Measurements from ENCODE around the gene ZKSCAN1. TPM values are rescaled to one million over a fixed set of nuclear protein-coding genes. Genes with fewer than 3 reads are reported as not detected.
A peak's percentile ranks its signal among the peaks of the same experiment; 100 is the strongest.

ZKSCAN1 gene
- total and polyA plus RNA-seq, 2 experiments from 2014 or later = 11.8 to 19.4 TPM

GRCh38 chr7:99992330-99993038, 22.9 kb upstream of the ZKSCAN1 start (continued):
- no peak for TF ChIP-seq ZNF462 (CRISPR knock-in tag; IDR thresholded peaks at IDR 0.05)

- no peak overlapping the region for H3K4me3 Mint-ChIP-seq
- H3K9me3 Mint-ChIP-seq = no peaks in the 10 kb centered on the region; the same call in 2 of the 3 replicates
- H3K27ac ChIP-seq (ENCODE audit: low read depth) = no peak overlapping the region
- H3K36me3 ChIP-seq (ENCODE audit: insufficient read depth) = no peaks in the 10 kb centered on the region
- peaks cover 11% of the 10 kb centered on the region for H3F3A ChIP-seq (replicated peaks; ENCODE audit: low read depth)
- no peaks in the 10 kb centered on the region for H4K20me1 ChIP-seq (replicated peaks; ENCODE audit: insufficient read depth)
- ATAC-seq = no peak
- H2AFZ ChIP-seq = peak overlapping the region; percentile 95
- peaks cover 3% of the 10 kb centered on the region for H3K27me3 Mint-ChIP-seq (ENCODE audit: insufficient read depth, low read depth, poor library complexity)
- no peak overlapping the region for H3K4me3 ChIP-seq
- H3K79me2 ChIP-seq (replicated peaks; ENCODE audit: insufficient read depth) = no peaks in the 10 kb centered on the region
- H3K9me2 ChIP-seq (ENCODE audit: insufficient read depth) = no peaks in the 10 kb centered on the region
- no peaks in the 10 kb centered on the region for H3K27me3 ChIP-seq (ENCODE audit: insufficient read depth)
- H3K36me3 Mint-ChIP-seq (ENCODE audit: low read depth) = no peaks in the 10 kb centered on the region
- peaks cover 3% of the 10 kb centered on the region; the same call in 1 of the 2 replicates for H3K4me1 ChIP-seq (ENCODE audit: insufficient read depth)
- H3K4me2 ChIP-seq = no peak overlapping the region
- DNase-seq (ENCODE audit: low spot score) = no peak
- no peak overlapping the region for H3K27ac Mint-ChIP-seq
- peaks cover 5% of the 10 kb centered on the region for H3K4me1 Mint-ChIP-seq
- TF ChIP-seq EZH2 (IDR thresholded peaks at IDR 0.05; ENCODE audit: low read depth, unreplicated experiment) = no peak
- no peak for TF ChIP-seq JUNB (IDR thresholded peaks at IDR 0.05; ENCODE audit: unreplicated experiment)
- no peak for TF ChIP-seq NANOG (IDR thresholded peaks at IDR 0.05; ENCODE audit: borderline replicate concordance)
- TF ChIP-seq ETS1 (IDR thresholded peaks at IDR 0.05) = no peak
- TF ChIP-seq EZH2phosphoT487 (IDR thresholded peaks at IDR 0.05; ENCODE audit: unreplicated experiment) = no peak
- TF ChIP-seq CREB1 (CRISPR knock-in tag; IDR thresholded peaks at IDR 0.05; ENCODE audit: low read depth) = no peak
- TF ChIP-seq ZNF462 (CRISPR knock-in tag; IDR thresholded peaks at IDR 0.05) = no peak
- no peak for TF ChIP-seq STAT1 (IDR thresholded peaks at IDR 0.05; ENCODE audit: unreplicated experiment)
Observed at GRCh38 chr7:99994819-99995218, 20.6 kb upstream of the ZKSCAN1 start.

Measured in GM23338 (cell line).